NCI-H1092 (cell line): ENCODE data around the gene ANKS1B.

ENCODE experiments used
- DNase-seq: peaks from one replicate; lab custom pipeline; 2025; lab: John Stamatoyannopoulos, UW

ANKS1B gene

GRCh38 chr12:99454539-99455172 is 530.1 kb downstream of the ANKS1B start:
- DNase-seq = no peak

- DNase-seq = no peak
Measured at GRCh38 chr12:99453836-99454538, 530.7 kb downstream of the ANKS1B start.

GRCh38 chr12:99450036-99450630 is 534.6 kb downstream of the ANKS1B start:
- no peak for DNase-seq

GRCh38 chr12:99444859-99445316 is 539.8 kb downstream of the ANKS1B start:
- DNase-seq = no peak

- no peak for DNase-seq
Measured at GRCh38 chr12:99442758-99443157, 542.0 kb downstream of the ANKS1B start.

- DNase-seq = no peak
Measured at GRCh38 chr12:99439399-99439798, 545.3 kb downstream of the ANKS1B start.

- DNase-seq = no peak
Measured at GRCh38 chr12:99436584-99436983, 548.2 kb downstream of the ANKS1B start.

- no peak for DNase-seq
Measured at GRCh38 chr12:99435095-99435791, 549.5 kb downstream of the ANKS1B start.

GRCh38 chr12:99433155-99433554 is 551.6 kb downstream of the ANKS1B start:
- DNase-seq = no peak

GRCh38 chr12:99431203-99431602 is 553.5 kb downstream of the ANKS1B start:
- no peak for DNase-seq

GRCh38 chr12:99427104-99427503 is 557.6 kb downstream of the ANKS1B start:
- no peak for DNase-seq

GRCh38 chr12:99418379-99418778 is 566.4 kb downstream of the ANKS1B start:
- no peak for DNase-seq

GRCh38 chr12:99413751-99414150 is 571.0 kb downstream of the ANKS1B start:
- no peak for DNase-seq

- no peak for DNase-seq
Measured at GRCh38 chr12:99393763-99394162, 591.0 kb downstream of the ANKS1B start.

GRCh38 chr12:99392091-99392850 is 592.5 kb downstream of the ANKS1B start:
- DNase-seq = no peak

GRCh38 chr12:99390707-99391106 is 594.0 kb downstream of the ANKS1B start:
- no peak for DNase-seq

- no peak for DNase-seq
Measured at GRCh38 chr12:99389751-99390150, 595.0 kb downstream of the ANKS1B start.

GRCh38 chr12:99388671-99389195 is 596.0 kb downstream of the ANKS1B start:
- DNase-seq = no peak

GRCh38 chr12:99387661-99388060 is 597.1 kb downstream of the ANKS1B start:
- no peak for DNase-seq

- no peak for DNase-seq
Measured at GRCh38 chr12:99386907-99387306, 597.8 kb downstream of the ANKS1B start.

- no peak for DNase-seq
Measured at GRCh38 chr12:99383258-99383657, 601.5 kb downstream of the ANKS1B start.

- DNase-seq = no peak
Measured at GRCh38 chr12:99381992-99382391, 602.7 kb downstream of the ANKS1B start.
